ENCODE data around the gene PDE1A. TPM values are rescaled to one million over a fixed set of nuclear protein-coding genes. Genes with fewer than 3 reads are reported as not detected.
"Not testable (repeated sequence)": the region's sequence is repeated elsewhere in the genome, so short reads cannot be mapped to it uniquely, and the experiment has no call there.

The PDE1A gene
- total and polyA plus RNA-seq, 7 experiments from 2014 or later: not detected

GRCh38 chr2:182391443-182391842 is 35.4 kb downstream of the PDE1A start:
- no peaks in the 10 kb centered on the region for H3K4me1 Mint-ChIP-seq

GRCh38 chr2:182386267-182386880 is 40.5 kb downstream of the PDE1A start:
- H3K9me3 Mint-ChIP-seq: peaks cover 0 to 32% (median 24%) of the 10 kb centered on the region in 11 donors
- CTCF ChIA-PET; H3K27me3 Mint-ChIP-seq; H3K27me3 ChIP-seq (ENCODE audit: control insufficient read depth in 2 of 2, insufficient read depth in 2 of 2, low read length in 2 of 2); H3K4me3 Mint-ChIP-seq; H3K27ac ChIP-seq (ENCODE audit: low read depth, low read length); intact Hi-C loops (cut with micrococcal nuclease); H3K4me1 Mint-ChIP-seq; H3K4me1 ChIP-seq (ENCODE audit: control insufficient read depth in 2 of 2, insufficient read depth in 2 of 2, low read length in 2 of 2); H3K36me3 Mint-ChIP-seq; DNase-seq; H3K36me3 ChIP-seq (ENCODE audit: control insufficient read depth in 2 of 3, insufficient read depth in 3 of 3, low read length in 3 of 3); H3K27ac Mint-ChIP-seq; H3K4me3 ChIP-seq (ENCODE audit: low read length); POLR2A ChIA-PET; ATAC-seq: not testable (repeated sequence)
- H3K9me3 ChIP-seq (ENCODE audit: control insufficient read depth in 2 of 3, low read length in 3 of 3): peaks cover 0 to 10% (median 0%) of the 10 kb centered on the region in 3 experiments

More at GRCh38 chr2:182391443-182391842, 35.4 kb downstream of the PDE1A start:
- Histone ChIP-seq H3K4me1 (ENCODE audit: control insufficient read depth in 2 of 2, insufficient read depth in 2 of 2, low read length in 2 of 2) (no peaks in the 10 kb centered on the region), H3K27me3 (ENCODE audit: control insufficient read depth in 2 of 2, insufficient read depth in 2 of 2, low read length in 2 of 2) (no peaks in the 10 kb centered on the region), H3K9me3 (ENCODE audit: control insufficient read depth in 2 of 3, low read length in 3 of 3) (no peaks in the 10 kb centered on the region), H3K36me3 (ENCODE audit: control insufficient read depth in 2 of 3, insufficient read depth in 3 of 3, low read length in 3 of 3) (no peaks in the 10 kb centered on the region), H3K27ac (ENCODE audit: low read depth, low read length) (no peak overlapping the region), H3K4me3 (ENCODE audit: low read length) (no peak overlapping the region)
- POLR2A ChIA-PET: no interaction called here
- intact Hi-C loops (cut with micrococcal nuclease): no loop called here
- no peak for ATAC-seq
- Mint-ChIP-seq H3K27me3 (no peaks in the 10 kb centered on the region), H3K4me3 (no peak overlapping the region), H3K36me3 (no peaks in the 10 kb centered on the region), H3K9me3 (peaks cover 0 to 7% (median 3%) of the 10 kb centered on the region in 11 donors), H3K27ac (no peak overlapping the region)
- CTCF ChIA-PET: no interaction called here
- DNase-seq: no peak

GRCh38 chr2:182384860-182385259 is 42.0 kb downstream of the PDE1A start:
- no peak for ATAC-seq
- ChIA-PET POLR2A (no interaction called here), CTCF (no interaction called here)
- intact Hi-C loops (cut with micrococcal nuclease): no loop called here
- Histone ChIP-seq H3K4me3 (ENCODE audit: low read length) (no peak overlapping the region), H3K27ac (ENCODE audit: low read depth, low read length) (no peak overlapping the region), H3K9me3 (ENCODE audit: control insufficient read depth in 2 of 3, low read length in 3 of 3) (peaks cover 0 to 10% (median 0%) of the 10 kb centered on the region in 3 experiments), H3K36me3 (ENCODE audit: control insufficient read depth in 2 of 3, insufficient read depth in 3 of 3, low read length in 3 of 3) (no peaks in the 10 kb centered on the region), H3K27me3 (ENCODE audit: control insufficient read depth in 2 of 2, insufficient read depth in 2 of 2, low read length in 2 of 2) (no peaks in the 10 kb centered on the region), H3K4me1 (ENCODE audit: control insufficient read depth in 2 of 2, insufficient read depth in 2 of 2, low read length in 2 of 2) (no peaks in the 10 kb centered on the region)
- Mint-ChIP-seq H3K27me3 (no peaks in the 10 kb centered on the region), H3K9me3 (peaks cover 0 to 32% (median 21%) of the 10 kb centered on the region in 11 donors), H3K36me3 (peaks cover 0 to 9% (median 0%) of the 10 kb centered on the region in 5 donors), H3K27ac (no peak overlapping the region), H3K4me1 (no peaks in the 10 kb centered on the region), H3K4me3 (no peak overlapping the region)
- no peak for DNase-seq

GRCh38 chr2:182381225-182381624 is 45.6 kb downstream of the PDE1A start:
- H3K36me3 Mint-ChIP-seq: peaks cover 0 to 9% (median 3%) of the 10 kb centered on the region in 5 donors
- POLR2A ChIA-PET: no interaction called here

GRCh38 chr2:182379241-182379640 is 47.6 kb downstream of the PDE1A start:
- ChIA-PET POLR2A (no interaction called here), CTCF (no interaction called here)
- Mint-ChIP-seq H3K36me3 (peaks cover 0 to 6% (median 0%) of the 10 kb centered on the region in 5 donors), H3K4me1 (no peaks in the 10 kb centered on the region), H3K27ac (no peak overlapping the region), H3K27me3 (no peaks in the 10 kb centered on the region), H3K4me3 (no peak overlapping the region), H3K9me3 (peaks cover 10 to 48% (median 23%) of the 10 kb centered on the region in 11 donors)
- ATAC-seq (no peak), DNase-seq (no peak)
- no peak overlapping the region for H3K27ac ChIP-seq (ENCODE audit: low read depth, low read length)
- no peaks in the 10 kb centered on the region for H3K4me1 ChIP-seq (ENCODE audit: control insufficient read depth in 2 of 2, insufficient read depth in 2 of 2, low read length in 2 of 2)
- peaks cover 0 to 12% (median 0%) of the 10 kb centered on the region in 3 experiments for H3K9me3 ChIP-seq (ENCODE audit: control insufficient read depth in 2 of 3, low read length in 3 of 3)
- no peaks in the 10 kb centered on the region for H3K36me3 ChIP-seq (ENCODE audit: control insufficient read depth in 2 of 3, insufficient read depth in 3 of 3, low read length in 3 of 3)
- no peak overlapping the region for H3K4me3 ChIP-seq (ENCODE audit: low read length)
- intact Hi-C loops (cut with micrococcal nuclease): no loop called here
- H3K27me3 ChIP-seq (ENCODE audit: control insufficient read depth in 2 of 2, insufficient read depth in 2 of 2, low read length in 2 of 2): no peaks in the 10 kb centered on the region

More at GRCh38 chr2:182381225-182381624, 45.6 kb downstream of the PDE1A start:
- H3K36me3 ChIP-seq (ENCODE audit: control insufficient read depth in 2 of 3, insufficient read depth in 3 of 3, low read length in 3 of 3): no peaks in the 10 kb centered on the region
- no peak overlapping the region for H3K27ac ChIP-seq (ENCODE audit: low read depth, low read length)
- no peaks in the 10 kb centered on the region for H3K4me1 Mint-ChIP-seq
- no peak overlapping the region for H3K4me3 ChIP-seq (ENCODE audit: low read length)
- H3K27ac Mint-ChIP-seq: no peak overlapping the region
- DNase-seq (no peak), ATAC-seq (no peak)
- CTCF ChIA-PET: no interaction called here
- intact Hi-C loops (cut with micrococcal nuclease): no loop called here
- peaks cover 10 to 45% (median 26%) of the 10 kb centered on the region in 11 donors for H3K9me3 Mint-ChIP-seq
- no peaks in the 10 kb centered on the region for H3K4me1 ChIP-seq (ENCODE audit: control insufficient read depth in 2 of 2, insufficient read depth in 2 of 2, low read length in 2 of 2)
- no peaks in the 10 kb centered on the region for H3K27me3 Mint-ChIP-seq
- no peaks in the 10 kb centered on the region for H3K27me3 ChIP-seq (ENCODE audit: control insufficient read depth in 2 of 2, insufficient read depth in 2 of 2, low read length in 2 of 2)
- H3K4me3 Mint-ChIP-seq: no peak overlapping the region
- peaks cover 0 to 10% (median 0%) of the 10 kb centered on the region in 3 experiments for H3K9me3 ChIP-seq (ENCODE audit: control insufficient read depth in 2 of 3, low read length in 3 of 3)

- Histone ChIP-seq H3K4me1 (ENCODE audit: control insufficient read depth in 2 of 2, insufficient read depth in 2 of 2, low read length in 2 of 2) (no peaks in the 10 kb centered on the region), H3K9me3 (ENCODE audit: control insufficient read depth in 2 of 3, low read length in 3 of 3) (peaks cover 0 to 10% (median 0%) of the 10 kb centered on the region in 3 experiments), H3K36me3 (ENCODE audit: control insufficient read depth in 2 of 3, insufficient read depth in 3 of 3, low read length in 3 of 3) (no peaks in the 10 kb centered on the region), H3K27ac (ENCODE audit: low read depth, low read length) (no peak overlapping the region), H3K27me3 (ENCODE audit: control insufficient read depth in 2 of 2, insufficient read depth in 2 of 2, low read length in 2 of 2) (no peaks in the 10 kb centered on the region), H3K4me3 (ENCODE audit: low read length) (no peak overlapping the region)
- ChIA-PET POLR2A (no interaction called here), CTCF (no interaction called here)
- no peak overlapping the region for H3K27ac Mint-ChIP-seq
- H3K36me3 Mint-ChIP-seq: peaks cover 0 to 6% (median 0%) of the 10 kb centered on the region in 5 donors
- H3K4me3 Mint-ChIP-seq: no peak overlapping the region
- peaks cover 7 to 43% (median 19%) of the 10 kb centered on the region in 11 donors for H3K9me3 Mint-ChIP-seq
- H3K27me3 Mint-ChIP-seq: no peaks in the 10 kb centered on the region
- ATAC-seq (no peak), DNase-seq (no peak)
- H3K4me1 Mint-ChIP-seq: no peaks in the 10 kb centered on the region
- intact Hi-C loops (cut with micrococcal nuclease): no loop called here
These were observed 48.1 kb downstream of the PDE1A start for GRCh38 chr2:182378759-182379158.

GRCh38 chr2:182377467-182377866 is 49.4 kb downstream of the PDE1A start:
- no peak overlapping the region for H3K27ac ChIP-seq (ENCODE audit: low read depth, low read length)
- ChIA-PET POLR2A (no interaction called here), CTCF (no interaction called here)
- ATAC-seq: no peak
- H3K4me1 ChIP-seq (ENCODE audit: control insufficient read depth in 2 of 2, insufficient read depth in 2 of 2, low read length in 2 of 2): no peaks in the 10 kb centered on the region
- intact Hi-C loops (cut with micrococcal nuclease): no loop called here
- Mint-ChIP-seq H3K36me3 (peaks cover 0 to 6% (median 0%) of the 10 kb centered on the region in 5 donors), H3K9me3 (peaks cover 7 to 34% (median 18%) of the 10 kb centered on the region in 11 donors), H3K4me3 (no peak overlapping the region), H3K4me1 (no peaks in the 10 kb centered on the region), H3K27ac (no peak overlapping the region), H3K27me3 (no peaks in the 10 kb centered on the region)
- H3K27me3 ChIP-seq (ENCODE audit: control insufficient read depth in 2 of 2, insufficient read depth in 2 of 2, low read length in 2 of 2): no peaks in the 10 kb centered on the region
- DNase-seq: no peak
- no peaks in the 10 kb centered on the region for H3K36me3 ChIP-seq (ENCODE audit: control insufficient read depth in 2 of 3, insufficient read depth in 3 of 3, low read length in 3 of 3)
- peaks cover 0 to 7% (median 0%) of the 10 kb centered on the region in 3 experiments for H3K9me3 ChIP-seq (ENCODE audit: control insufficient read depth in 2 of 3, low read length in 3 of 3)
- H3K4me3 ChIP-seq (ENCODE audit: low read length): no peak overlapping the region

All from naive thymus-derived CD4-positive, alpha-beta T cell (primary cell).